Inflammatory macrophage treated with lipopolysaccharide for 4 hours (primary cell): ENCODE measurements around the gene KNDC1.
"Not testable (repeated sequence)": the region's sequence is repeated elsewhere in the genome, so short reads cannot be mapped to it uniquely, and the experiment has no call there.

ENCODE experiments used
- DNase-seq: peaks from one replicate; pipeline ENCODE4 v3.0.0-alpha.2; 2020

Gene KNDC1

DNA sequence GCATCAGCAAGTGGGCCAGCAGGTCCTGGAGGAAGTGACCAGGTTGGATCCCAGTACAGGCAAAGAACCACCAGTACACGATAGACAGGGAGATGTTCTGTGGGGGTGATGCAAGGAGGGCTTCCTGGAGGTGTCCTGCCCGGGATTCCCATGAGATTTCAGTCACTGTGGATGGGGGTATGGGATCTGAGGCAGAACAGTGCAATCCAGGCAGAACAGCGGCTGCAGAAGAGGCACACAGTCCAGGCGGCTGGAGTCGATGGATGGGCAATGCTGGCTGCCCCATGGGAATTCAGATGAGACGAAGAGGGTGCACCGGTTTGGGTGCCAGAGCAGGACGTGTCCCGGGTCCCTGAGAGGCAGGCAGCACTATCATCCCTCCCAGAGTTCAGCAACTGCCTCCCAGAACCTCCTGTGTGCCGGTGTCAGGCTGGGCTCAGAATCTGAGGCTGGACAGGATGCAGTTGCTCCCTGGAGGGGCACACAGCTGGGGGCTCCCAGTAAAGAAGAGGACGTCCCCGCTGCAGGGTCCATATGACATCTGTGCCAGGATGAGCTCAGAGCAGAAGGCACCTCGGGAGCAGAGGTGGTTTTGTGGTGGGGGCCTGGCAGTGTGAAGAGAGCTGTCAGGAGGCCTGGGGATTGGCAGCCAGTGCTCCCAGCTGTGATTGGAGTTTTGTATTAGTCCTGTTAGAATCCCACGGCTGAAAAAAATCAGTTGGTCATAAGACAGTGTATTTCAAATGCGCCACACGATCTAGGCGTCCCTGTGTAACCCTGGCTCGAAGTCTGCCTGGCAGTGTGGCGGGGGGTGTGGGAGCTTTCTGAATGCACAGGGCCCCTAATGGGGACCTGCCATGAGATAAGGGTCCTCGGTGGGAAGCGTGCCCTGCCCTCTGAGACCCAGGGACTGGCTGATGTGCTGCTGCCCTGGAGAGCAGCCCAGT lies 3.2 kb downstream of the KNDC1 start:
- no peak for DNase-seq

DNA sequence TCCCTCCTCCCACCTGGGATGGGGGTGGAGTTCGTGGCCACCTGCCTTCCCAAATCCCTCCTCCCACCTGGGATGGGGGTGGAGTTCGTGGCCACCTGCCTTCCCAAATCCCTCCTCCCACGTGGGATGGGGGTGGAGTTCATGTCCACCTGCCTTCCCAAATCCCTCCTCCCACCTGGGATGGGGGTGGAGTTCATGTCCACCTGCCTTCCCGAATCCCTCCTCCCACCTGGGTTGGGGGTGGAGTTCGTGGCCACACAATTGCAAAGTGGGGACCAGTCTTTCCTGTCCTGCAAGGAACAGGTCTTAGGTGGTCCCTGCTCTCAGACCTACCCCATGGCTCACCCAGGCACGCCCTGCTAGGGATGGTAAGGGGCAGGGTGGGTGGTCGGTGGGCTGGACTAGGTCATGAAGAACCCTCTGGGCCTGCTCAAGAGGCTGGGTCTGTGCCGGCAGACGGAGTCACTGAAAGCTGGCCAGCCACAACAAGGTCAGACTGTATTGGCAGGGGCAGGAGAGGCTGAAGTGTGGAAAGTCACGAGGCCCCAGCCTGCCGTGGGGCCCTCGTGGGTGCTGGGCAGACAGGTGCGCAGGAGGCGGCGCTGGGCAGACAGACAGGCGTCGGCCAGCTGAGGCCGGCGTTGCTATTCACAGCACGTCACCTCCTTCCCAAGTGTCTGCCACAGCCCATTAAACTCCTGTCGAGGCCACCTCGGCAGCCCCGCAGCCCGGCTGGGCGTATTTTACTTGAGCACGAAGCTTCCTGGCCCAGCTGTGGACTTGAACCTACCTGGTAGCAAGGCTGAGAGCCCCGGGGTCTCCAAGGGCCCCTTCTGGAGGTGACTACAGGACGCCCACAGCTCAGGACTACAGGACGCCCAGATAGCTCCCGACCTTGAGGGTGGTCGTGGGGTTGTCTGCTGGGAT lies 4.1 kb downstream of the KNDC1 start:
- no peak for DNase-seq

DNA sequence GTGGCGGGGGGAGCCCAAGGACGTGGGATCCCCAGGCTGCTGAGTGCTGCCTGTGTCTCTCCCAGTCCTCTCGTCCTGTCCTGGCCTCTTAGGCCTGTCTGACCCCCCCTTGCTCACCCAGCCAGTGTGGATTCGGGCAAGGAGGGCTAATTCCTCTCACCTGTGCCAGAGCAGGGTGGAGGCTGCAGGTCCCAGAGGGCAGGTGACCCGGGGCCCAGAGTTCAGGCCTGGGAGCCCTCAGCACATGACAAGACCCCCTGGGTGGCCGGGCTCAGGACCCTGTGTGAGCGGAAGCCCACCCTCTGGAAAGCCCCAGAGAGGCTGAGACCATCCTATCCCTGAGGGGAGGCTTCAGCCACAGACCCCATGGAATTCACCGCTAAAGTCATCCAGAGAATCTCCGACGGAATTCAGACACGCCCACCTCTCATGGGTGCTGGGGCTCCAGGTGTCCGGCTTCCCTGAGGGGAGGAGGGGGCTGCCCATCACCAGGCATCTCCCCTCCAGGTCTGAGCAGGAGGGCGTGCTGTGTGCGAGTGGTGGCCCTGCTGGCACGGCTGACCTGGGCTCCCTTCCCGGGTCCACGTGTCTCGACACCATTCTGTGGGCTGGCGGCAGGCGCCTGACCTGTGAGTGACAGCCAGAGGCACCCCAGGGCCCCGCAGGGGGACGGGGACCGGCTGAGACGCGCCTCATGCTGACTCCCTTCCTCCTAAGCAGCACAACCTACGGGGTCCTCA lies 5.0 kb downstream of the KNDC1 start:
- DNase-seq: no peak

GRCh38 chr10:133165556-133166503 lies 5.8 kb downstream of the KNDC1 start:
- no peak for DNase-seq

DNA sequence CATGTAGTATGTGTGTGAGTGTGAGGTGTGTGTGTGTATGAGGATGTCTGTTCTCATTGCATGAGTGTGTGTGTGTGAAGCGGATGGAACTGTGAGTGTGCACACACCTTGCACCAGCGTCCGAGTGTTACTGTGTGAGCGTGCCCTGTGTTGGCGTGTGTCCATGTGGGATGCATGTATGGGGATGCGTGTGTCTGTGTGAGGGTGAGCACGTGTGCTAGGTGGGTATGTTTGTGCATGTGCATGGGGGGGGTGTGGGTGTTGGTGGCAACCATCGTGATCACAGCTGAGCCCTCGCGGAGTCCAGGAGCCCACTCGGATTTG lies 6.4 kb downstream of the KNDC1 start:
- no peak for DNase-seq

GRCh38 chr10:133166828-133167692 lies 7.0 kb downstream of the KNDC1 start:
- DNase-seq: no peak

- no peak for DNase-seq
Observed at GRCh38 chr10:133167693-133168616, 7.9 kb downstream of the KNDC1 start.

GRCh38 chr10:133168617-133169031 lies 8.6 kb downstream of the KNDC1 start:
- no peak for DNase-seq

- DNase-seq: no peak
Observed at GRCh38 chr10:133169173-133169947, 9.3 kb downstream of the KNDC1 start.

DNA sequence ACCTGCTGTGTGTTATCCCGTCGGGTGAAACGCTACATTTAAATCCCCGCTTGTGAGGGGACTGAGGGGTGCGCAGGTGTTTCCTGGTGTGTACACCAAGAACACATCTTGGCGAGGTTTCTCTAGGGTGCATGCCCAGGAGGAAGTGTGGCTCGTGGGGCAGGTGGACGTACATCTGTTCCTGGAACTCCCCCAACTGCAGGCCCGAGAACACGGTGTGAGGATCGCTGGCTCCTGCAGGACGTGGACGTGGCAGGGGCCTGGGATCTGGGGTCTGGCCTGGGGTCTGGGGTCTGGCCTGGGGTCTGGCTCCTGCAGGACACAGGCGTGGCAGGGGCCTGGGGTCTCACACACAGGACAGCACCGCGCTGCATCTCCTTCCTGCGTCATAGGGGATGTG lies 10.1 kb downstream of the KNDC1 start:
- DNase-seq: no peak

- peak; percentile 51 for DNase-seq
Observed at GRCh38 chr10:133173860-133174640, 14.0 kb downstream of the KNDC1 start.

- DNase-seq: no peak
Observed at GRCh38 chr10:133174689-133175263, 14.8 kb downstream of the KNDC1 start.

- DNase-seq: not testable (repeated sequence)
Observed at GRCh38 chr10:133175624-133176023, 15.6 kb downstream of the KNDC1 start.

DNA sequence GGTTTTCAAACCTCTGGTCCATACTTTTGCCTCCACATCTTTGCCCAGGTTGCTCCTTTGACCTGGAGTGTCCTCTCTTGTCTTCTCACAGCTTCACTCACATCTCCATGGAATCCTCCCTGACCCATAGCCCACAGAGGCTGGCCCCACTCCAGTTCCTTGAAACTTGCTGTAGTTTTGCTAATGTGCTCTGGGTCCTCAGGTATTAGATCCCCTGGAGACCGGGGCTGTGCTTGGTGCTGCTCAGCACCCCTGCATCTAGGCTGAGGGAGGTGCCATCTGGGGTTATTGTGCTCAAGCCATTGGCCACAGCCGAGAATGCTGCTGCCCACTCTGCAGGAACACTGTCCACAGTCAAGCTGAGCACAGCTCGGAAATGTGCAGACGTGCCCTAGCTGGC lies 16.5 kb downstream of the KNDC1 start:
- no peak for DNase-seq

DNA sequence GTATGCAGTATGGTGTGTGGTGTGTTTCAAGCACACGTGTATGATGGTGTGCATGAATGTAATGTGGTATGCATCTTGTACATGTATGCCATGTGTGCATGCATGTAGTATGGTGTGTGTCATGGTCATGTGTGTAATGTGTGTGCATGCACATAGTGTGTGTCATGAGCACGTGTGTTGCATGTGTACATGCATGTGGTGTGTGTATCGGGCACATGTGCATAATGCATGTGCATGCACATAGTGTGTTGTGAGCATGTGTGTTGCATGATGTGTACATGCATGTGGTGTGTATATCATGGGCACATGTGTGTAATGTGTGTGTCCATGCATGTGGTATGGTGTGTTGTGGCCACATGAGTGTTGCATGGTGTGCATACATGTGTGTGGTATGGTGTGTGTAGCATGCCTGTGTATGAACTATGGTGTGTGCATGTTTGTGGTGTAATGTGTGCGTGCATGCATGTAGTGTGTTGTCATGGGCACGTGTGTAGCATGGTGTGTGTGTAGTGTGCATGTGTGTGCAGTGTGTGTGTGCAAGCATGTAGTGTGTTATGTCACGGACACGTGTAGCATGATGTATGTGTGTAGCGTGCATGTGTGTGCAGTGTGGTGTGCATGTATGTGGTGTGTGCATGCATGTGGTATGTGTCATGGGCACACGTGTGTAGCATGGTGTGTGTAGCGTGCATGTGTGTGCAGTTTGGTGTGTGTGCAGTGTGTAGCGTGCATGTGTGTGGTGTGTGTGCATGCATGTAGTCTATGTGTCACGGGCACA lies 17.6 kb downstream of the KNDC1 start:
- no peak for DNase-seq

DNA sequence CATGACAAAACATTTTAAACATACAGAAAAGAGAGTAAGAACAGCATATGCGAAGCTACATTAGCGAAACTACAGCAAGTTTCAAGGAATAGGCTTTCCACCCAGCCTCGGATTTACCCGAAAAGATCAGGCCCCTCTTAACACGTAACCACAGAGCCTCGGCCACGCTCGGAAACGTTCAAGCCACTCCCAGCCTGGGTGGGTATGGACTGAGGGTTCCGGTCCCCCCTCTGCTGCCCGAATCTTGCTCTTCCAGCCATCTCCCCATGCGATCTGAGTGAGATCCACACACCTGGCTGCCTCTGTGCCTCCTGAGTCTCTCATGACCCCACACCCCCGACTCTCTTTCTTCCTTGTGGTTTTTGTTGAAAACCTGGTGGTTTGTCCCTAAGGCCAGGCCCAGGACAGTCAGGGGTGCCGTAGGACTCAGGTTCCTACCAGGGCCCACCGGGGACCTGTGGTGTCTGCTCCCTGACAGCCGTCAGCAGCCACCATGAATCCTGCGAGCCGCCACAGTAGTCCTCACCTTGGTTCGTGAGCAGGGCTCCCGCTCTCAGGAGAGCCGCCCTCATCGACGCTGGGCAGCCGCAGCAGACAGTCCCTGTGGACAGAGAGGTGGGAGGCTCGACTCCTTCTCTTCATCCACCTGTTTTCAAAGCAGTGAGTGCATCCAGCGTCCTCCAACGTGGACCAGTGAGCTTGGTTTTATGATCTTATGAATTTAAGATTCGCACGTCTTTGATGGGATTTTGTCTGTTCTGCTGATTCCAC lies 18.5 kb downstream of the KNDC1 start:
- no peak for DNase-seq
